Measurements from ENCODE around the gene NAALADL2.

- TF ChIP-seq CTCF (IDR thresholded peaks at IDR 0.05; ENCODE audit: extremely low read depth in 1 of 2, insufficient read depth in 1 of 2, low read depth in 1 of 2, low read length in 2 of 2) (no peak), EZH2 (IDR thresholded peaks at IDR 0.05; ENCODE audit: borderline replicate concordance, low read depth, low read length, severe bottlenecking) (no peak), POLR2A (IDR thresholded peaks at IDR 0.05; ENCODE audit: low read depth, low read length) (no peak)
These were observed 487.6 kb downstream of the NAALADL2 start for GRCh38 chr3:175346573-175347356.

Data from endothelial cell of umbilical vein (primary cell).